ENCODE data around the gene PALM. TPM values are rescaled to one million over a fixed set of nuclear protein-coding genes. Genes with fewer than 3 reads are reported as not detected.
"Not testable (repeated sequence)": the region's sequence is repeated elsewhere in the genome, so short reads cannot be mapped to it uniquely, and the experiment has no call there.

PALM gene
- total RNA-seq, 2 experiments from 2014 or later = 0.18 TPM; not detected in 1

DNA sequence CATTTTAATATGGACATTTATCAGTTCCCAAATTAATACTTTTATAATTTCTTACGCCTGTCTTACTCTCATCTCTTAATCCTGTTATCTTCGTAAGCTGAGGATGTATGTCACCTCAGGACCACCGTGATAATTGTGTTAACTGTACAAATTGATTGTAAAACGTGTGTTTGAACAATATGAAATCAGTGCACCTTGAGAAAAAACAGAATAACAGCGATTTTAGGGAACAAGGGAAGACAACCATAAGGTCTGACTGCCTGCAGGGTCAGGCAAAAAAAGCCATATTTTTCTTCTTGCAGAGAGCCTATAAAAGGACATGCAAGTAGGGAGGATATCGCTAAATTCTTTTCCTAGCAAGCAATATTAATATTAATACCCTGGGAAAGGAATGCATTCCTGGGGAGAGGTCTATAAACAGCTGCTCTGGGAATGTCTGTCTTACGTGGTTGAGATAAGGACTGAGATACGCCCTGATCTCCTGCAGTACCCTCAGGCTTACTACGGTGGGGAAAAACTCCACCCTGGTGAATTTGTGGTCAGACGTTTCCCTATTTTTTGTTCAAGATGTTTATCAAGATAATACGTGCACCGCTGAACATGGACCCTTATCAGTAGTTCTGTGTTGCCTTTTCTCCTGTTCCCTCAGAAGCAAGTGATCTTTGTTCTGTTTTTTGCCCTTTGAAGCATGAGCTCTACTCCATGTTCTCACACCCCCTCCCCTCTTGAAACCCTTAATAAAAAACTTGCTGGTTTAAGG lies 39.9 kb upstream of the PALM start:
- H3K27me3 Mint-ChIP-seq; H3K4me1 Mint-ChIP-seq; H3K4me3 Mint-ChIP-seq; POLR2A ChIA-PET; ATAC-seq; H3K36me3 Mint-ChIP-seq (ENCODE audit: low read depth); H3K9me3 Mint-ChIP-seq (ENCODE audit: low read depth); DNase-seq; intact Hi-C loops (cut with DNase I, micrococcal nuclease); H3K27ac Mint-ChIP-seq: not testable (repeated sequence)
- CTCF ChIA-PET = interaction anchor here (0.6 to 1.1 kb wide), 3 partner anchors 10 to 65 kb away, joined by 3 read pairs; no protein-coding TSS in a partner anchor

- intact Hi-C loops (cut with DNase I, micrococcal nuclease) = no loop called here
- DNase-seq (no peak), ATAC-seq (peak; percentile 53)
- Mint-ChIP-seq H3K9me3 (ENCODE audit: low read depth) (no peaks in the 10 kb centered on the region), H3K4me3 (no peak overlapping the region), H3K36me3 (ENCODE audit: low read depth) (no peaks in the 10 kb centered on the region), H3K4me1 (peaks cover 3% of the 10 kb centered on the region), H3K27me3 (peaks cover 15% of the 10 kb centered on the region), H3K27ac (no peak overlapping the region)
- CTCF ChIA-PET = interaction anchor here (0.5 to 1.1 kb wide), 4 partner anchors 9 to 111 kb away, joined by 3 to 4 read pairs (median 4); no protein-coding TSS in a partner anchor
- POLR2A ChIA-PET = no interaction called here
Observed at GRCh38 chr19:670609-671075, 38.1 kb upstream of the PALM start.

GRCh38 chr19:674282-675151 lies 34.2 kb upstream of the PALM start:
- intact Hi-C loops (cut with DNase I, micrococcal nuclease) = no loop called here
- H3K9me3 Mint-ChIP-seq (ENCODE audit: low read depth) = no peaks in the 10 kb centered on the region
- CTCF ChIA-PET = no interaction called here
- peaks cover 3% of the 10 kb centered on the region for H3K4me1 Mint-ChIP-seq
- peaks cover 14% of the 10 kb centered on the region for H3K27me3 Mint-ChIP-seq
- DNase-seq (no peak), ATAC-seq (no peak)
- H3K4me3 Mint-ChIP-seq = no peak overlapping the region
- no peaks in the 10 kb centered on the region for H3K36me3 Mint-ChIP-seq (ENCODE audit: low read depth)
- no peak overlapping the region for H3K27ac Mint-ChIP-seq
- POLR2A ChIA-PET = no interaction called here

- CTCF ChIA-PET = interaction anchor here (0.6 kb wide), 1 partner anchor 13 kb away, joined by 3 read pairs; no protein-coding TSS in a partner anchor
- intact Hi-C loops (cut with DNase I, micrococcal nuclease) = no loop called here
Observed at GRCh38 chr19:676007-676338, 32.8 kb upstream of the PALM start.

DNA sequence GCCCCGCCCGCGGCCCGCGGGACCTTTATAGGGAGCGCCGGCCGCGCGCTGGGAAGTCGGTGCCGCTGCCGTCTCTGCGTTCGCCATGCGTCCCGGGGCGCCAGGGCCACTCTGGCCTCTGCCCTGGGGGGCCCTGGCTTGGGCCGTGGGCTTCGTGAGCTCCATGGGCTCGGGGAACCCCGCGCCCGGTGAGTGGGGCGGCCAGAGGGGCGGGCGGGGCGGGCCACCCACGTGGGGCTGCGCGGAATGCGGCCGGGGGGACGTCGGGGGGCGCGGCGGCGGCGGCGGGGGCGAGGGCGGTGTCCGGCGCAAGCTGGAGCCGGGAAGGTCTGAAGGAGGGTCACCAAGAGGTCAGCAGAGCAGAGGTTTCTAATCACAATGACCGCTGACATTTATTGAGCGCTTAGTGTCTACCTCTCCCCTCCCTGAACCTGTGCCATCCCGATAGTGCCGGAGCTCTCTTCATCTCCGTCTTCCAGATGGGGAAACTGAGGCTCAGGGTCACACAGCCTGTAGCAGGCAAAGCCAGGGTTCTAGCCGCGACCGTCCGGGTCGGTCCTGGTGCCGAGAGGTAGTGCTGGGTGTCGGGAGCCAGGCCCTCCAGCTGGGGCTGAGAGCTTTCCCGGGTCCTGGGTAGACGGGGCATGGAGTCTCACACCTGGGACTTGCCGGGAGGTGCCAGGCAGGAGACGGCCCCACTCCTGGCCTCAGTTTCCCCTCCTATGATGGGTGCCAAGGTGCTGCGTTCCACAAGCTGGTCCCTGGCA lies 32.2 kb upstream of the PALM start, which contains the start of gene FSTL3:
FSTL3 (plus strand) TSS at position 54 of the 767 bp plus-strand sequence; CDS start at position 86, 32 bp downstream.
- H3K27me3 Mint-ChIP-seq = peaks cover 14% of the 10 kb centered on the region
- CTCF ChIA-PET = interaction anchor here (0.6 to 1.1 kb wide), 2 partner anchors 13 to 55 kb away, joined by 3 to 4 read pairs; no protein-coding TSS in a partner anchor
- no peaks in the 10 kb centered on the region for H3K9me3 Mint-ChIP-seq (ENCODE audit: low read depth)
- POLR2A ChIA-PET = no interaction called here
- no peaks in the 10 kb centered on the region for H3K36me3 Mint-ChIP-seq (ENCODE audit: low read depth)
- intact Hi-C loops (cut with DNase I, micrococcal nuclease) = no loop called here
- H3K4me3 Mint-ChIP-seq = no peak within 1 kb of the TSS
- H3K4me1 Mint-ChIP-seq = peaks cover 4% of the 10 kb centered on the region
- no peak within 1 kb of the TSS for H3K27ac Mint-ChIP-seq
- DNase-seq = no peak
- ATAC-seq = no peak

More at GRCh38 chr19:676007-676338, 32.8 kb upstream of the PALM start:
- H3K27me3 Mint-ChIP-seq = peaks cover 14% of the 10 kb centered on the region
- H3K4me1 Mint-ChIP-seq = peaks cover 3% of the 10 kb centered on the region
- no peak overlapping the region for H3K27ac Mint-ChIP-seq
- DNase-seq (no peak), ATAC-seq (no peak)
- no peaks in the 10 kb centered on the region for H3K36me3 Mint-ChIP-seq (ENCODE audit: low read depth)
- no peak overlapping the region for H3K4me3 Mint-ChIP-seq
- H3K9me3 Mint-ChIP-seq (ENCODE audit: low read depth) = no peaks in the 10 kb centered on the region
- POLR2A ChIA-PET = interaction anchor here (0.6 kb wide), 1 partner anchor 19 kb away, joined by 3 read pairs; no protein-coding TSS in a partner anchor

GRCh38 chr19:677201-677600 lies 31.5 kb upstream of the PALM start:
- DNase-seq = no peak
- Mint-ChIP-seq H3K4me3 (no peak overlapping the region), H3K9me3 (ENCODE audit: low read depth) (no peaks in the 10 kb centered on the region), H3K27ac (no peak overlapping the region), H3K4me1 (peaks cover 5% of the 10 kb centered on the region), H3K27me3 (peaks cover 14% of the 10 kb centered on the region), H3K36me3 (ENCODE audit: low read depth) (no peaks in the 10 kb centered on the region)
- CTCF ChIA-PET = interaction anchor here (1.1 kb wide), 1 partner anchor 55 kb away, joined by 4 read pairs; no protein-coding TSS in a partner anchor
- POLR2A ChIA-PET = interaction anchor here (0.6 kb wide), 1 partner anchor 67 kb away, joined by 3 read pairs; no protein-coding TSS in a partner anchor
- ATAC-seq = no peak
- intact Hi-C loops (cut with DNase I, micrococcal nuclease) = no loop called here

DNA sequence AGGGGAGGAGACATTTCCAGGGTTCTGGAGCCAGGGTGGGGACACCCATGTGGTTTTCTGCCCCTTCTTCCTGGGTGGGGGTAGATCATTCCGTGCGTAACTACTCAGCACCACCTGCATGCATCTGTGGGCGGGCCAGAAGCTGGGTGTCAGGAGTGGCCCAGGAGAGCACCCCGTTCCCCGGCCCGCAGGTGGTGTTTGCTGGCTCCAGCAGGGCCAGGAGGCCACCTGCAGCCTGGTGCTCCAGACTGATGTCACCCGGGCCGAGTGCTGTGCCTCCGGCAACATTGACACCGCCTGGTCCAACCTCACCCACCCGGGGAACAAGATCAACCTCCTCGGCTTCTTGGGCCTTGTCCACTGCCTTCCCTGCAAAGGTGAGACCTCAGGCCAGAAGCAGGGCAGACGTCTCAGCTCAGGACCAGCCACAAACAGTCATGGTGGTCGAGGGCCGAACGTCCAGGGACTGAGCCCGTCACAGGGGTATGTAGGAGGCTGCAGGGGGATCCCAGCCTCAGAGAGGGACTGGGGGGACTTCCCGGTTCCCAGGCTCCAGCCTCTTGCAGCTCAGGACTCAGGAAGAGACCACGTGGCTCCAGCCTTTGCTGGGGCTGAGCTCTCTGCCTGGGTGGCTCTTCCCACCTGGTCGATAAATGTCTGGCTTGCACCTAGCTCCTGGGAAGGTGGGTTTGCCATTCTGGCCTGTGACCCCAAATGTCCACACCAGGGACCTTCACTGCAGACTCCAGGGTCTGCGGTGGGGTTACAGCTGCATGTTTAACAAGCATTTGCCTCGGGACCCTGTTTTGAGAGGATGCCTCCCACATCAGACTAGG lies 30.9 kb upstream of the PALM start:
- peaks cover 14% of the 10 kb centered on the region for H3K27me3 Mint-ChIP-seq
- DNase-seq (no peak), ATAC-seq (no peak)
- H3K9me3 Mint-ChIP-seq (ENCODE audit: low read depth) = no peaks in the 10 kb centered on the region
- H3K4me3 Mint-ChIP-seq = no peak overlapping the region
- POLR2A ChIA-PET = interaction anchor here (0.6 kb wide), 1 partner anchor 67 kb away, joined by 3 read pairs; no protein-coding TSS in a partner anchor
- H3K36me3 Mint-ChIP-seq (ENCODE audit: low read depth) = no peaks in the 10 kb centered on the region
- no peak overlapping the region for H3K27ac Mint-ChIP-seq
- peaks cover 5% of the 10 kb centered on the region for H3K4me1 Mint-ChIP-seq
- intact Hi-C loops (cut with DNase I, micrococcal nuclease) = no loop called here
- CTCF ChIA-PET = interaction anchor here (1.1 kb wide), 2 partner anchors 43 to 54 kb away, joined by 3 to 4 read pairs; no protein-coding TSS in a partner anchor

GRCh38 chr19:678791-679388 lies 29.8 kb upstream of the PALM start:
- Mint-ChIP-seq H3K4me1 (peaks cover 5% of the 10 kb centered on the region), H3K27ac (no peak overlapping the region), H3K27me3 (peaks cover 9% of the 10 kb centered on the region), H3K36me3 (ENCODE audit: low read depth) (no peaks in the 10 kb centered on the region), H3K9me3 (ENCODE audit: low read depth) (no peaks in the 10 kb centered on the region), H3K4me3 (peak overlapping the region; percentile 70)
- intact Hi-C loops (cut with DNase I, micrococcal nuclease) = no loop called here
- DNase-seq (no peak), ATAC-seq (no peak)
- POLR2A ChIA-PET = no interaction called here
- CTCF ChIA-PET = interaction anchor here (1.0 to 2.0 kb wide), 5 partner anchors 8 to 44 kb away, joined by 3 to 11 read pairs (median 3); no protein-coding TSS in a partner anchor

- DNase-seq = peak; percentile 69
- ATAC-seq = no peak
- Mint-ChIP-seq H3K36me3 (ENCODE audit: low read depth) (no peaks in the 10 kb centered on the region), H3K9me3 (ENCODE audit: low read depth) (no peaks in the 10 kb centered on the region), H3K27me3 (peaks cover 9% of the 10 kb centered on the region), H3K4me1 (peaks cover 5% of the 10 kb centered on the region), H3K4me3 (peak overlapping the region; percentile 70), H3K27ac (no peak overlapping the region)
- ChIA-PET CTCF (interaction anchor here (1.0 to 2.0 kb wide), 6 partner anchors 9 to 44 kb away, joined by 3 to 11 read pairs (median 4); partner anchors contain the start of gene RNF126), POLR2A (interaction anchor here (1.0 kb wide), 1 partner anchor 590 kb away, joined by 4 read pairs; the partner anchor contains the start of gene CIRBP)
- intact Hi-C loops (cut with DNase I, micrococcal nuclease) = loop anchor here (1.0 to 5.0 kb wide), 24 partner anchors 16 to 1183 kb away; partner anchors contain the start of genes PTBP1 (in 2 of the 2), RNF126 (in 2 of the 2), ARHGAP45 (in 1 of the 2) and BSG (in 1 of the 2)
Observed at GRCh38 chr19:679418-680286, 29.1 kb upstream of the PALM start.

All from activated CD4-positive, alpha-beta T cell treated with anti-CD3 and anti-CD28 coated beads for 36 hours (primary cell).